ENCODE results near the gene CKLF. TPM values are rescaled to one million over a fixed set of nuclear protein-coding genes. Genes with fewer than 3 reads are reported as not detected.
"Not testable (repeated sequence)": the region's sequence is repeated elsewhere in the genome, so short reads cannot be mapped to it uniquely, and the experiment has no call there.

Gene CKLF
- total RNA-seq, 2 donors from 2014 or later = 41.5 to 58.4 TPM

DNA sequence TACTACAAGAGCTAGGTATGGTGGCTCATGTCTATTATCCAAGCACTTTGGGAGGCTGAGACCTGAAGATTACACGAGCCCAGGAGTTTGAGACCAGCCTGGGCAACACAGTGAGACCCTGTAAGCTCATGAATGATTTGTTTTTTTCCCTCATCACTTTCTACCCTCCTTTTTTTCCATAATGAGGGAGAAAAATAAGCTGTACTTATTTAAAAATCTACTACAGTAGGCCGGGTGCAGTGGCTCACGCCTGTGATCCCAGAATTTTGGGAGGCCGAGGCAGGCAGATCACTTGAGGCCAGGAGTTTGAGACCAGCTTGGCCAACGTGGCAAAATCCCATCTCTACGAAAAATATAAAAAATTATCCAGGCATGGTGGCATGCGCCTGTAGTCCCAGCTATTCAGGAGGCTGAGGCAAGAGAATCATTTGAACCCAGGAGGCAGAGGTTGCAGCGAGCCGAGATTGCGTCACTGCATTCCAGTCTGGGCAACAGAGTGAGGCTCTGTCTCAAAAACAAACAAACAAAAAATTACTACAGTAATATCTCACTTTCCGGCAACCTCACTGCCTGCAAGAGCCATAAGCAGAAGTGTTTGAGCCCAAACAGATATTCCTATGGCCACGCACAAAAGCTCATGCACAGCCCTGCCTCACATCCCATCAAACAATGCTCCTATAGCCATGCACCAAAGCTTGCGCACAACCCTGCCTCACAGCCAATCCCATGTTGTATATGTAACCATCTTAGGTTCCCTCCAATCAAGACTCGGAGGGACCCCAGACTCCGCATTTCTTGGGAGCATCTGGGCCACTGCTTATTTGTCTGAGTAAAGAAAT is 39.9 kb upstream of the CKLF start:
- no peaks in the 10 kb centered on the region for H3K9me3 ChIP-seq
- intact Hi-C loops (cut with DNase I) = no loop called here
- no peak overlapping the region for H3K27ac ChIP-seq
- no peak for DNase-seq
- H3K36me3 ChIP-seq = no peaks in the 10 kb centered on the region
- no peak overlapping the region for H3K4me3 ChIP-seq
- H3K4me1 ChIP-seq = peaks cover 11% of the 10 kb centered on the region
- no peak for TF ChIP-seq CTCF (IDR thresholded peaks at IDR 0.05)
- no peaks in the 10 kb centered on the region for H3K27me3 ChIP-seq
- H3K9ac ChIP-seq (ENCODE audit: low read depth in 2 of 2, low read length in 2 of 2) = no peak overlapping the region

- Histone ChIP-seq H3K4me1 (peaks cover 18% of the 10 kb centered on the region), H3K36me3 (no peaks in the 10 kb centered on the region), H3K27me3 (no peaks in the 10 kb centered on the region), H3K9ac (ENCODE audit: low read depth in 2 of 2, low read length in 2 of 2) (no peak overlapping the region), H3K9me3 (no peaks in the 10 kb centered on the region), H3K4me3 (no peak overlapping the region), H3K27ac (no peak overlapping the region)
- no peak for TF ChIP-seq CTCF (IDR thresholded peaks at IDR 0.05)
- intact Hi-C loops (cut with DNase I) = no loop called here
- no peak for DNase-seq
Measured at GRCh38 chr16:66513111-66513723, 39.2 kb upstream of the CKLF start.

GRCh38 chr16:66514391-66514790 is 38.0 kb upstream of the CKLF start:
- H3K36me3 ChIP-seq; H3K9ac ChIP-seq (ENCODE audit: low read depth in 2 of 2, low read length in 2 of 2); intact Hi-C loops (cut with DNase I); DNase-seq; H3K9me3 ChIP-seq; H3K27ac ChIP-seq; H3K4me3 ChIP-seq; H3K27me3 ChIP-seq: not testable (repeated sequence)
- H3K4me1 ChIP-seq = peaks cover 18% of the 10 kb centered on the region

DNA sequence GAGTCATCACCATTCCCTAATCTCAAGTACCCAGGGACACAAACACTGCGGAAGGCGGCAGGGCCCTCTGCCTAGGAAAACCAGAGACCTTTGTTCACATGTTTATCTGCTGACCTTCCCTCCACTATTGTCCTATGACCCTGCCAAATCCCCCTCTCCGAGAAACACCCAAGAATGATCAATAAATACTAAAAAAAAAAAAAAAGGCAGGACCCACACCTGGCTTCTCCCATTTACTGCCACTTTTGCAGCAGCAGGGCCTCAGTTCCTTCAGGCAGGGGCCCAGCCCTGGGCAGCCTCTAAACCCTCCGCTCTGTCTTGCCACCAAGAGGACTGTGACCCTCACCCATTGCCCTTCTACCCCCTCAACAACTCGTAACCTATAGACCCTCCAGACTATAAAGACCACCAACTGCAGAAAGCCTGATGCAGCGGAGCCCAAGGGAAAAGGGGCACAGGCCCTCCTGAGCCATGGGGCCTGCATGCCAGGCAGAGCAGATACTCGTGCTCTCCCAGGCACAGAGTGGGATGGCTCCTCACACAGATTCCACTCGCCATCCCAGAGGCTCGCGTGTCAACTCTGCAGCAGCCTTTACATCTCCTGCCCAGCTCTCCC is 37.3 kb upstream of the CKLF start:
- intact Hi-C loops (cut with DNase I) = loop anchor here (5.0 kb wide), 1 partner anchor 37 kb away; the partner anchor contains the start of genes CKLF and TK2
- peak overlapping the region; percentile 97 for H3K27ac ChIP-seq
- peaks cover 18% of the 10 kb centered on the region for H3K4me1 ChIP-seq
- H3K36me3 ChIP-seq, H3K9me3 ChIP-seq, DNase-seq, H3K4me3 ChIP-seq, H3K27me3 ChIP-seq: not testable (repeated sequence)
- H3K9ac ChIP-seq (ENCODE audit: low read depth in 2 of 2, low read length in 2 of 2) = peak overlapping the region; percentile 39 to 47

GRCh38 chr16:66515596-66516508 is 36.5 kb upstream of the CKLF start:
- peak overlapping the region; percentile 68 to 96 for H3K9ac ChIP-seq (ENCODE audit: low read depth in 2 of 2, low read length in 2 of 2)

More at GRCh38 chr16:66515596-66516508, 36.5 kb upstream of the CKLF start:
- Histone ChIP-seq H3K4me1 (peaks cover 18% of the 10 kb centered on the region), H3K27ac (peak overlapping the region; percentile 97), H3K27me3 (no peaks in the 10 kb centered on the region), H3K9me3 (no peaks in the 10 kb centered on the region), H3K36me3 (no peaks in the 10 kb centered on the region), H3K4me3 (no peak overlapping the region)
- intact Hi-C loops (cut with DNase I) = loop anchor here (5.0 kb wide), 1 partner anchor 36 kb away; the partner anchor contains the start of genes CKLF and TK2
- TF ChIP-seq CTCF (IDR thresholded peaks at IDR 0.05) = no peak
- no peak for DNase-seq
